GM13977 (cell line): ENCODE measurements around the gene ANKS1A.
"Not testable (repeated sequence)": the region's sequence is repeated elsewhere in the genome, so short reads cannot be mapped to it uniquely, and the experiment has no call there.

Experiments used
- DNase-seq: peaks from one replicate; pipeline ENCODE4 v3.0.0; 2012; ENCODE audit warnings: low spot score
- CTCF ChIP-seq: IDR thresholded peaks from 2 replicates; pipeline ENCODE4 v1.5.1; 2012; ENCODE audit warnings: mild to moderate bottlenecking, control low read depth; ENCODE audit not compliant: insufficient read depth; ENCODE audit errors: extremely low read depth, missing control alignments
- in situ Hi-C: fragments of 300-500 bp; cut with MboI; formaldehyde crosslinking; loops from one replicate; pipeline ENCODE4 v1.12.0; 2022; ENCODE audit warnings: low sequenced_read_pairs, low pct_unique_long_range_greater_than_20kb, mixed read lengths, inconsistent platforms; ENCODE audit not compliant: unreplicated experiment

ANKS1A gene

GRCh38 chr6:34872332-34872731, 16.7 kb upstream of the ANKS1A start:
- DNase-seq, result no peak
- in situ Hi-C loops, result no loop called here
- TF ChIP-seq CTCF, result no peak

GRCh38 chr6:34875292-34876213, 13.5 kb upstream of the ANKS1A start:
- DNase-seq, result no peak
- in situ Hi-C loops, result no loop called here
- TF ChIP-seq CTCF, result no peak

GRCh38 chr6:34876472-34876871, 12.6 kb upstream of the ANKS1A start:
- no peak for TF ChIP-seq CTCF
- in situ Hi-C loops, result no loop called here
- no peak for DNase-seq

- in situ Hi-C loops, result no loop called here
- DNase-seq, result no peak
- TF ChIP-seq CTCF, result no peak
Observed at GRCh38 chr6:34877259-34877658, 11.8 kb upstream of the ANKS1A start.

- in situ Hi-C loops, result no loop called here
- no peak for TF ChIP-seq CTCF
- no peak for DNase-seq
Observed at GRCh38 chr6:34877869-34878485, 11.1 kb upstream of the ANKS1A start.

GRCh38 chr6:34884073-34884472, 5.0 kb upstream of the ANKS1A start:
- in situ Hi-C loops, DNase-seq: not testable (repeated sequence)

GRCh38 chr6:34884996-34885395, 4.1 kb upstream of the ANKS1A start:
- TF ChIP-seq CTCF, result no peak
- in situ Hi-C loops, result no loop called here
- DNase-seq, result no peak

GRCh38 chr6:34885837-34886236, 3.2 kb upstream of the ANKS1A start:
- in situ Hi-C loops, DNase-seq: not testable (repeated sequence)
